HG02970 (cell line): ENCODE data around the gene TAS2R19.

ENCODE experiments used
- ATAC-seq: cut with Tn5 transposase; IDR thresholded peaks from one replicate; pipeline ENCODE4 v1.9.1; 2021; ENCODE audit warnings: mild to moderate bottlenecking, moderate library complexity, moderate number of reproducible peaks; ENCODE audit not compliant: unreplicated experiment, low FRiP score

Gene TAS2R19

GRCh38 chr12:10998204-10998603 lies 24.2 kb downstream of the TAS2R19 start, which contains the start of gene TAS2R20:
Gene TAS2R20, minus strand, starts transcription at chr12:10998304. Its CDS starts 429 bp downstream, at chr12:10997875.
- ATAC-seq: no peak

GRCh38 chr12:10994307-10994706 lies 28.1 kb downstream of the TAS2R19 start:
- ATAC-seq: no peak

GRCh38 chr12:10989107-10989506 lies 33.3 kb downstream of the TAS2R19 start:
- ATAC-seq: no peak

GRCh38 chr12:10986812-10987211 lies 35.6 kb downstream of the TAS2R19 start, which contains the start of gene TAS2R50:
Gene TAS2R50, minus strand, starts transcription at chr12:10986912. Its CDS starts 52 bp downstream, at chr12:10986860.
- no peak for ATAC-seq

- ATAC-seq: no peak
Measured at GRCh38 chr12:10982244-10982643, 40.2 kb downstream of the TAS2R19 start.

- ATAC-seq: no peak
Measured at GRCh38 chr12:10974965-10975364, 47.5 kb downstream of the TAS2R19 start.
